HepG2 (cell line): ENCODE data around the gene DHH. TPM values are rescaled to one million over a fixed set of nuclear protein-coding genes. Genes with fewer than 3 reads are reported as not detected.
A peak's percentile ranks its signal among the peaks of the same experiment; 100 is the strongest.

ENCODE experiments used
- ARID4A ChIP-seq: sonication (generic); formaldehyde crosslinking; IDR thresholded peaks from 2 replicates; pipeline ENCODE4 v1.5.0; 2020; ENCODE audit warnings: mild to moderate bottlenecking, missing genetic modification reagents, borderline replicate concordance
- BORCS8-MEF2B ChIP-seq: sonication (generic); formaldehyde crosslinking; IDR thresholded peaks from 2 replicates; pipeline ENCODE4 v1.8.0; 2022; ENCODE audit warnings: mild to moderate bottlenecking, missing genetic modification reagents
- DRAP1 ChIP-seq: IDR thresholded peaks from 2 replicates; pipeline ENCODE4 v1.6.1; 2016; ENCODE audit warnings: missing genetic modification reagents, missing compliant biosample characterization
- HMGXB3 ChIP-seq: sonication (generic); formaldehyde crosslinking; IDR thresholded peaks from 2 replicates; pipeline ENCODE4 v1.4.0; 2020; ENCODE audit warnings: missing genetic modification reagents, borderline replicate concordance
- KLF12 ChIP-seq: sonication (generic); formaldehyde crosslinking; IDR thresholded peaks from 2 replicates; pipeline ENCODE4 v1.4.0; 2020; ENCODE audit warnings: missing genetic modification reagents, borderline replicate concordance
- PBX3 ChIP-seq: sonication (generic); formaldehyde crosslinking; IDR thresholded peaks from 2 replicates; pipeline ENCODE4 v1.8.1; 2023; ENCODE audit warnings: missing genetic modification reagents, inconsistent platforms, borderline replicate concordance
- PREB ChIP-seq: sonication (generic); formaldehyde crosslinking; IDR thresholded peaks from 2 replicates; pipeline ENCODE4 v1.4.0; 2020; ENCODE audit warnings: missing genetic modification reagents
- TEAD2 ChIP-seq: sonication (generic); formaldehyde crosslinking; IDR thresholded peaks from 2 replicates; pipeline ENCODE4 v1.9.0; 2021; ENCODE audit warnings: missing genetic modification reagents
- TFDP1 ChIP-seq: IDR thresholded peaks from 2 replicates; pipeline ENCODE4 v1.6.1; 2016; ENCODE audit warnings: missing compliant biosample characterization, missing genetic modification reagents, borderline replicate concordance
- ZNF232 ChIP-seq: sonication (generic); formaldehyde crosslinking; IDR thresholded peaks from 2 replicates; pipeline ENCODE4 v1.4.0; 2020; ENCODE audit warnings: missing genetic modification reagents, borderline replicate concordance
- ZNF616 ChIP-seq: sonication (generic); formaldehyde crosslinking; IDR thresholded peaks from 2 replicates; pipeline ENCODE4 v1.5.0; 2020; ENCODE audit warnings: low read depth, mild to moderate bottlenecking, missing genetic modification reagents
- polyA plus RNA-seq, 8 experiments: library from polyadenylated mRNA; depleted of rRNA in 3 of 8; stranded (reverse) in 7 of 8; unstranded in 1 of 8; fragments of >200 nt; fragmentation: Illumina TruSeq in 4 of 8; extraction: Trizol in 4 of 8; gene quantifications; 2 replicates each; pipeline versions ENCODE4 v1.2.1 to v1.2.3, GENCODE V29; 2011 to 2016; ENCODE audit warnings: low read depth in 4 of 8, missing spikeins in 1 of 8, mixed read lengths in 1 of 8; ENCODE audit not compliant: insufficient read depth in 1 of 8
- total RNA-seq, 5 experiments: library from RNA; depleted of rRNA; stranded (reverse); fragments of >200 nt; fragmentation: Illumina TruSeq; extraction: Trizol; gene quantifications; 2 replicates each; pipeline ENCODE4 v1.2.3, GENCODE V29; 2016; ENCODE audit warnings: low read depth in 1 of 5

Gene DHH
- total and polyA plus RNA-seq, 2 of the 13 experiments (the other 11 are each of a cell fraction or from before 2014, with no cell fraction given): not detected

- TF ChIP-seq TEAD2 (CRISPR knock-in tag): no peak
- TF ChIP-seq ZNF232: peak; percentile 62; the same call in 1 of the 2 replicates
- TF ChIP-seq ZNF616 (CRISPR knock-in tag): no peak
- peak; percentile 85; the same call in 1 of the 2 replicates for TF ChIP-seq TFDP1
- TF ChIP-seq BORCS8-MEF2B: peak; percentile 42; the same call in 1 of the 2 replicates
- TF ChIP-seq HMGXB3: no peak
- TF ChIP-seq PBX3 (CRISPR knock-in tag): no peak
- peak; percentile 46 for TF ChIP-seq DRAP1
- no peak for TF ChIP-seq PREB (CRISPR knock-in tag)
- TF ChIP-seq ARID4A: peak; percentile 92
- 0 out of 2 replicates have a peak, but pooled peaks have one; percentile 43 for TF ChIP-seq KLF12 (CRISPR knock-in tag)
Measured at GRCh38 chr12:49069507-49070346, 24.9 kb downstream of the DHH start, which contains the start of gene RHEBL1 (continued).
